SK-MEL-5 (cell line): Measurements from ENCODE around the gene ZNF611. TPM values are rescaled to one million over a fixed set of nuclear protein-coding genes. Genes with fewer than 3 reads are reported as not detected.

Experiments
- DNase-seq: peaks from one replicate; pipeline ENCODE4 v3.0.0-alpha.2; 2016; ENCODE audit warnings: low read depth, low spot score
- in situ Hi-C: cut with HindIII; loops from 2 replicates; pipeline ENCODE4 v1.10.0; 2016; ENCODE audit warnings: low sequenced_read_pairs, high pct_unique_total_duplicates, low pct_unique_long_range_greater_than_20kb
- total RNA-seq: library from RNA; depleted of rRNA; stranded (reverse); fragments of >200 nt; shearing (Covaris generic); gene quantifications from 2 replicates; pipeline ENCODE4 v1.2.3, GENCODE V29; 2014; rRNA removed

ZNF611 gene
- total RNA-seq, 1 experiment from 2014 or later = 4.9 TPM

DNA sequence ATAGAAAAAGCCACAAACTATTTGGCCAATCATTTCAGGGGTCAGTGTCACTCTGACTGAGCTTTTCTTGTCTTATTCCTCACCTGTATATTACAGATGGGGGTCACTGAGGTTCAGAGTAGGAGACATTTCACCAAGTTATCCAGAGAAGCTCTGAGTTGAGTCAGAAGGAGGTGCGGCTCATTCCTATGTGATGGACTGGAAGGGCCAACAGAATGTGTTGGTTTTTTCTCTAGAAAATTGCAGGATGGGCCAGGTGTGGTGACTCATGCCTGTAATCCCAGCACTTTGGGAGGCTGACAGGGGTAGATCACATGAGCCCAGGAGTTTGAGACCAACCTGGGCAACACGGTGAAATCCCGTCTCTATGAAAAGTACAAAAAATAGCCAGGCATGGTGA is 72.2 kb downstream of the ZNF611 start:
- in situ Hi-C loops = no loop called here
- no peak for DNase-seq

DNA sequence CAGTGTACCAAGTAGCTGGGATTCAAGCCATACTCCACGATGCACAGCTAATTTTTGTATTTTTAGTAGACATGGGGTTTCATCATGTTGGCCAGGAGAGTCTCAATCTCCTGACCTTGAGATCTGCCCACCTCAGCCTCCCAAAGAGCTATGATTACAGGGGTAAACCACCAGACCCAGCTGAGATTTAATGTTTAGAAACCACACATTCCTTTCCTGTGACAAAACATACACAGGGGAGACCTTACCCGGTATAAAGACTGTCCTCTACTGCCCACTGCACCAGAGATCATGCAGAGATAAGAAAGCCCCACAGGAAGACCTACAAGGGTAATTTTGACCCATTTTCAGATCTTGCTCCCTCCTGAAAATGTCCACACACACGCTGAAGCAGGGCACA is 73.9 kb downstream of the ZNF611 start:
- no peak for DNase-seq
- in situ Hi-C loops = no loop called here

- DNase-seq = no peak
- in situ Hi-C loops = no loop called here
Observed at GRCh38 chr19:52659013-52659412, 75.8 kb downstream of the ZNF611 start.

GRCh38 chr19:52658595-52658994 is 76.2 kb downstream of the ZNF611 start:
- DNase-seq = no peak
- in situ Hi-C loops = no loop called here

GRCh38 chr19:52653161-52653560 is 81.7 kb downstream of the ZNF611 start:
- in situ Hi-C loops = no loop called here
- no peak for DNase-seq

Other genes starting within 250 kb of the ZNF611 start
- 8.9 and 14.2 TPM in 2 replicates for gene ZNF808, start 207.4 kb downstream of the ZNF611 start, total RNA-seq
- gene ZNF701, start 164.8 kb downstream of the ZNF611 start, total RNA-seq = 13.2 and 13.3 TPM in 2 replicates
- 11.3 and 14.1 TPM in 2 replicates for gene ZNF83, start 96.7 kb downstream of the ZNF611 start, total RNA-seq
- 3.0 and 4.0 TPM in 2 replicates for gene ZNF600, start 51.7 kb upstream of the ZNF611 start, total RNA-seq
- 15.3 and 23.0 TPM in 2 replicates for gene ZNF28, start 86.6 kb upstream of the ZNF611 start, total RNA-seq
- 19.1 and 22.7 TPM in 2 replicates for gene ZNF468, start 122.6 kb upstream of the ZNF611 start, total RNA-seq
- gene ZNF320, start 162.6 kb upstream of the ZNF611 start, total RNA-seq = 4.9 and 9.9 TPM in 2 replicates
- 1.5 and 1.9 TPM in 2 replicates for gene ZNF888, start 188.4 kb upstream of the ZNF611 start, total RNA-seq
- 9.0 and 9.1 TPM in 2 replicates for gene ZNF816, start 227.8 kb upstream of the ZNF611 start, total RNA-seq